SK-N-SH (cell line): ENCODE results near the gene DGLUCY. TPM values are rescaled to one million over a fixed set of nuclear protein-coding genes. Genes with fewer than 3 reads are reported as not detected.

Experiments
- CTCF ChIA-PET: fragments of 300-600, 350-600 bp; formaldehyde crosslinking; extraction: SDS; loops from one replicate; lab custom pipeline; 2021; lab: Yijun Ruan, JAX
- POLR2A ChIA-PET: fragments of 350-600 bp; sonication (Branson Sonifier 250); formaldehyde crosslinking; extraction: SDS; loops from one replicate; lab custom pipeline; 2020; ENCODE audit warnings: antibody characterized with exemption, inconsistent platforms; lab: Yijun Ruan, JAX
- DNase-seq: peaks from one replicate; pipeline ENCODE4 v3.0.0; 2012
- H2AFZ ChIP-seq: fragments of 200-600 bp; sonication (generic); 2 replicates; pipeline ENCODE4 v1.8.1; 2016; ENCODE audit warnings: antibody characterized with exemption, mild to moderate bottlenecking, low read depth
- H3F3A ChIP-seq: fragments of 200-600 bp; sonication (generic); replicated peaks from 2 replicates; pipeline ENCODE3; 2016; ENCODE audit warnings: antibody characterized with exemption, mild to moderate bottlenecking; ENCODE audit not compliant: insufficient read depth
- H3K27ac ChIP-seq, 2 experiments: fragments of 200-500 bp in 1 of 2; fragments of 200-600 bp in 1 of 2; sonication (Bioruptor generic) in 1 of 2; sonication (generic), shearing (Covaris generic) in 1 of 2; 2 replicates each; pipeline versions ENCODE4 v1.5.1 to v1.6.1; 2014 to 2016; ENCODE audit warnings: low read depth in 2 of 2, inconsistent platforms in 1 of 2, low read length in 1 of 2, mild to moderate bottlenecking in 1 of 2, mixed read lengths in 1 of 2
- H3K27me3 ChIP-seq: fragments of 200-600 bp; sonication (generic), shearing (Covaris generic); 2 replicates; pipeline ENCODE4 v1.6.1; 2016; ENCODE audit warnings: mixed run types; ENCODE audit not compliant: insufficient read depth
- H3K36me3 ChIP-seq, 2 experiments: fragments of 200-500 bp in 1 of 2; fragments of 200-600 bp in 1 of 2; sonication (Bioruptor generic) in 1 of 2; sonication (generic) in 1 of 2; replicated peaks in 1 of 2; 2 replicates each; pipeline versions ENCODE3 to v1.5.1; 2014 to 2016; ENCODE audit warnings: low read length in 1 of 2, mild to moderate bottlenecking in 1 of 2; ENCODE audit not compliant: insufficient read depth in 2 of 2, control insufficient read depth in 1 of 2
- H3K4me1 ChIP-seq, 2 experiments: fragments of 200-500 bp in 1 of 2; fragments of 200-600 bp in 1 of 2; sonication (Bioruptor generic) in 1 of 2; sonication (generic), shearing (Covaris generic) in 1 of 2; 2 replicates each; pipeline versions ENCODE4 v1.5.1 to v1.6.1; 2014 to 2016; ENCODE audit warnings: low read depth in 1 of 2, low read length in 1 of 2, mixed run types in 1 of 2; ENCODE audit not compliant: insufficient read depth in 2 of 2, control insufficient read depth in 1 of 2
- H3K4me2 ChIP-seq: fragments of 200-600 bp; sonication (generic), shearing (Covaris generic); 2 replicates; pipeline ENCODE4 v1.6.1; 2017; ENCODE audit warnings: mixed run types
- H3K4me3 ChIP-seq, 2 experiments: fragments of 200-500 bp in 1 of 2; fragments of 200-600 bp in 1 of 2; sonication (Bioruptor generic) in 1 of 2; sonication (generic), shearing (Covaris generic) in 1 of 2; 2 replicates each; pipeline versions ENCODE4 v1.5.1 to v1.8.1; 2014 to 2016; ENCODE audit warnings: low read depth in 2 of 2, inconsistent platforms in 1 of 2, low read length in 1 of 2, mild to moderate bottlenecking in 1 of 2, mixed read lengths in 1 of 2, moderate library complexity in 1 of 2
- H3K79me2 ChIP-seq: fragments of 200-600 bp; sonication (generic); 2 replicates; pipeline ENCODE4 v1.8.1; 2017; ENCODE audit warnings: mild to moderate bottlenecking; ENCODE audit not compliant: insufficient read depth
- H3K9ac ChIP-seq: fragments of 200-600 bp; sonication (generic); 2 replicates; pipeline ENCODE4 v1.6.1; 2017; ENCODE audit warnings: mixed run types
- H3K9me2 ChIP-seq: fragments of 200-600 bp; sonication (generic); 2 replicates; pipeline ENCODE4 v1.6.1; 2017; ENCODE audit warnings: mixed run types
- H3K9me3 ChIP-seq: fragments of 200-600 bp; sonication (generic); 2 replicates; pipeline ENCODE4 v1.6.1; 2017; ENCODE audit warnings: mixed run types, mild to moderate bottlenecking, moderate library complexity
- H4K20me1 ChIP-seq: fragments of 200-600 bp; sonication (generic); 2 replicates; pipeline ENCODE4 v1.6.1; 2017; ENCODE audit warnings: mild to moderate bottlenecking, mixed run types; ENCODE audit not compliant: insufficient read depth
- ELF1 ChIP-seq: IDR thresholded peaks from 2 replicates; pipeline ENCODE4 v1.4.0; 2012
- GABPA ChIP-seq: IDR thresholded peaks from 2 replicates; pipeline ENCODE4 v1.4.0; 2012; ENCODE audit warnings: low read depth, mild to moderate bottlenecking
- JUND ChIP-seq: IDR thresholded peaks from 2 replicates; pipeline ENCODE4 v1.4.0; 2012
- MEF2A ChIP-seq: IDR thresholded peaks from 2 replicates; pipeline ENCODE4 v1.4.0; 2012; ENCODE audit warnings: low read depth, borderline replicate concordance
- SMC3 ChIP-seq: IDR thresholded peaks from 2 replicates; pipeline ENCODE4 v1.6.1; 2012; ENCODE audit warnings: low read depth, low read length, improper control_type of control experiment
- TCF12 ChIP-seq: IDR thresholded peaks from 2 replicates; pipeline ENCODE4 v1.4.0; 2012
- WGBS: methylation state at CpG from one replicate; pipeline ENCODE4 v1.1.6; 2017; ENCODE audit warnings: low lambda C conversion rate; 5-methylcytosine and 5-hydroxymethylcytosine counted together
- polyA plus RNA-seq, 3 experiments: library from polyadenylated mRNA; depleted of rRNA; stranded (reverse); fragments of >200 nt; gene quantifications; 2 replicates each; pipeline ENCODE4 v1.2.3, GENCODE V29; 2012
- TF ChIP-seq, protein P1 (sequence below): IDR thresholded peaks from 2 replicates; pipeline ENCODE4 v1.6.1; 2012; ENCODE audit warnings: mild to moderate bottlenecking, low read depth, low read length, moderate library complexity
- TF ChIP-seq, protein P2 (sequence below): fragments of 150-350 bp; IDR thresholded peaks from 2 replicates; pipeline ENCODE4 v1.6.1; 2017; ENCODE audit warnings: antibody characterized with exemption, low read length, low read depth, borderline replicate concordance
- TF ChIP-seq, protein P3 (sequence below): fragments of 150-350 bp; IDR thresholded peaks from 2 replicates; pipeline ENCODE4 v1.6.1; 2016; ENCODE audit warnings: mild to moderate bottlenecking, low read depth, low read length

DGLUCY gene
- polyA plus RNA-seq, 1 of the 3 experiments (the other 2 are of a cell fraction) = 17.2 TPM

DNA sequence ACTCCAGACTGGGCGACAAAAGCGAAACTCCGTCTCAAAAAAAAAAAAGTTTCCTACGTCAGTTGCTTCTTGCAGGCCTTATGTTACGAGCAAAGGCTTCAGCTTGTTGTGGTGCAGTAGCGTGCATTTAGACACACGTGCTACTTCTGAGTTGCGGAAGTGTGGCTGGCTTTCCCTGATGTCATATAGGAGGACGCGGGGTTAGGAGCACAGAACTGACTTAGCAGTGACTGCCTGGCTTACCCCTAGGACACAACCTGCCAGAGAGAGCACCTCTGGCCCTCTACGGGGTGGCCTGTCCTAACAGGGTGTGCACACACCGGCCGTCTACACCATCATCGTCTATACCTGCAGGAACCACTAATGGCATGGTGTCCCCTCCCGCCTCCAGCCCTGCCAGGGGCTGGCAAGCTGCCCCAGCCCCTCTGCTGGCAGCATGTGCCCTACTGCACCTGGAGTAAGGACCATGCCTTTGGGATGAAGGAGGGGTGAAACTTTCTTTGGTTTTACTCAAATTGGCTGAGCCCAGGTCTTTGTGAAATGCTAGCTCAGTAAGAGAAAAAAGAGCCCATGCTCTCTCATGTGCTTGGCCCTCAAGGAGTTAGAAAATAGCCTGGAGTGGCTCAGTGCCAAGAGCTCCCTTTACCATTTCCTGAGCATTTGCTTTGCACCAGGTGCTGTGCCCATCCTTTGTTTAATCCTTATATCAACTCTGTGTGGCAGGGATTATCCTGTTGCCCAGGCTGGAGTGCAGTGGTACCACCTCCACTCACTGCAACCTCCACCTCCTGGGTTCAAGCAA lies 132.4 kb downstream of the DGLUCY start:
- ChIA-PET CTCF (interaction anchor here (0.8 to 1.5 kb wide), 4 partner anchors 39 to 343 kb away, joined by 3 to 11 read pairs (median 4); no protein-coding TSS in a partner anchor), POLR2A (interaction anchor here (1.2 kb wide), 1 partner anchor 32 kb away, joined by 3 read pairs; no protein-coding TSS in a partner anchor)
- Histone ChIP-seq H3K9ac (no peak overlapping the region), H3K79me2 (no peaks in the 10 kb centered on the region), H3K36me3 (no peaks in the 10 kb centered on the region), H3K9me3 (no peaks in the 10 kb centered on the region), H3F3A (no peaks in the 10 kb centered on the region), H3K4me1 (peaks cover 7 to 63% of the 10 kb centered on the region in 2 experiments; a peak in 3 of 4 replicates), H2AFZ (no peak overlapping the region), H3K4me2 (no peak overlapping the region), H4K20me1 (no peaks in the 10 kb centered on the region), H3K27ac (peak overlapping the region in 1 of 2 experiments; percentile 60; a peak in 2 of 4 replicates), H3K27me3 (no peaks in the 10 kb centered on the region), H3K9me2 (no peaks in the 10 kb centered on the region), H3K4me3 (no peak overlapping the region)
- WGBS = 88% methylated on average over 14 of the region's 15 CpGs
- DNase-seq = no peak
- TF ChIP-seq TCF12 = no peak
- no peak for TF ChIP-seq MEF2A
- no peak for TF ChIP-seq SMC3
- TF ChIP-seq, protein P1, sequence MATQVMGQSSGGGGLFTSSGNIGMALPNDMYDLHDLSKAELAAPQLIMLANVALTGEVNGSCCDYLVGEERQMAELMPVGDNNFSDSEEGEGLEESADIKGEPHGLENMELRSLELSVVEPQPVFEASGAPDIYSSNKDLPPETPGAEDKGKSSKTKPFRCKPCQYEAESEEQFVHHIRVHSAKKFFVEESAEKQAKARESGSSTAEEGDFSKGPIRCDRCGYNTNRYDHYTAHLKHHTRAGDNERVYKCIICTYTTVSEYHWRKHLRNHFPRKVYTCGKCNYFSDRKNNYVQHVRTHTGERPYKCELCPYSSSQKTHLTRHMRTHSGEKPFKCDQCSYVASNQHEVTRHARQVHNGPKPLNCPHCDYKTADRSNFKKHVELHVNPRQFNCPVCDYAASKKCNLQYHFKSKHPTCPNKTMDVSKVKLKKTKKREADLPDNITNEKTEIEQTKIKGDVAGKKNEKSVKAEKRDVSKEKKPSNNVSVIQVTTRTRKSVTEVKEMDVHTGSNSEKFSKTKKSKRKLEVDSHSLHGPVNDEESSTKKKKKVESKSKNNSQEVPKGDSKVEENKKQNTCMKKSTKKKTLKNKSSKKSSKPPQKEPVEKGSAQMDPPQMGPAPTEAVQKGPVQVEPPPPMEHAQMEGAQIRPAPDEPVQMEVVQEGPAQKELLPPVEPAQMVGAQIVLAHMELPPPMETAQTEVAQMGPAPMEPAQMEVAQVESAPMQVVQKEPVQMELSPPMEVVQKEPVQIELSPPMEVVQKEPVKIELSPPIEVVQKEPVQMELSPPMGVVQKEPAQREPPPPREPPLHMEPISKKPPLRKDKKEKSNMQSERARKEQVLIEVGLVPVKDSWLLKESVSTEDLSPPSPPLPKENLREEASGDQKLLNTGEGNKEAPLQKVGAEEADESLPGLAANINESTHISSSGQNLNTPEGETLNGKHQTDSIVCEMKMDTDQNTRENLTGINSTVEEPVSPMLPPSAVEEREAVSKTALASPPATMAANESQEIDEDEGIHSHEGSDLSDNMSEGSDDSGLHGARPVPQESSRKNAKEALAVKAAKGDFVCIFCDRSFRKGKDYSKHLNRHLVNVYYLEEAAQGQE = no peak
- TF ChIP-seq JUND = no peak
- TF ChIP-seq, protein P2, sequence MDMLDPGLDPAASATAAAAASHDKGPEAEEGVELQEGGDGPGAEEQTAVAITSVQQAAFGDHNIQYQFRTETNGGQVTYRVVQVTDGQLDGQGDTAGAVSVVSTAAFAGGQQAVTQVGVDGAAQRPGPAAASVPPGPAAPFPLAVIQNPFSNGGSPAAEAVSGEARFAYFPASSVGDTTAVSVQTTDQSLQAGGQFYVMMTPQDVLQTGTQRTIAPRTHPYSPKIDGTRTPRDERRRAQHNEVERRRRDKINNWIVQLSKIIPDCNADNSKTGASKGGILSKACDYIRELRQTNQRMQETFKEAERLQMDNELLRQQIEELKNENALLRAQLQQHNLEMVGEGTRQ = no peak
- TF ChIP-seq, protein P3, sequence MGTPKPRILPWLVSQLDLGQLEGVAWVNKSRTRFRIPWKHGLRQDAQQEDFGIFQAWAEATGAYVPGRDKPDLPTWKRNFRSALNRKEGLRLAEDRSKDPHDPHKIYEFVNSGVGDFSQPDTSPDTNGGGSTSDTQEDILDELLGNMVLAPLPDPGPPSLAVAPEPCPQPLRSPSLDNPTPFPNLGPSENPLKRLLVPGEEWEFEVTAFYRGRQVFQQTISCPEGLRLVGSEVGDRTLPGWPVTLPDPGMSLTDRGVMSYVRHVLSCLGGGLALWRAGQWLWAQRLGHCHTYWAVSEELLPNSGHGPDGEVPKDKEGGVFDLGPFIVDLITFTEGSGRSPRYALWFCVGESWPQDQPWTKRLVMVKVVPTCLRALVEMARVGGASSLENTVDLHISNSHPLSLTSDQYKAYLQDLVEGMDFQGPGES = no peak
- no peak for TF ChIP-seq GABPA
- no peak for TF ChIP-seq ELF1
